Activated CD4-positive, alpha-beta T cell treated with anti-CD3 and anti-CD28 coated beads for 24 hours (primary cell): Measurements from ENCODE around the gene TRAPPC2.
"Not testable (repeated sequence)": the region's sequence is repeated elsewhere in the genome, so short reads cannot be mapped to it uniquely, and the experiment has no call there.

Source experiments
- DNase-seq, 2 donors: peaks; one replicate each; pipeline ENCODE4 v3.0.0-alpha.2; 2020; ENCODE audit warnings: low read depth in 2 of 2

The TRAPPC2 gene

DNA sequence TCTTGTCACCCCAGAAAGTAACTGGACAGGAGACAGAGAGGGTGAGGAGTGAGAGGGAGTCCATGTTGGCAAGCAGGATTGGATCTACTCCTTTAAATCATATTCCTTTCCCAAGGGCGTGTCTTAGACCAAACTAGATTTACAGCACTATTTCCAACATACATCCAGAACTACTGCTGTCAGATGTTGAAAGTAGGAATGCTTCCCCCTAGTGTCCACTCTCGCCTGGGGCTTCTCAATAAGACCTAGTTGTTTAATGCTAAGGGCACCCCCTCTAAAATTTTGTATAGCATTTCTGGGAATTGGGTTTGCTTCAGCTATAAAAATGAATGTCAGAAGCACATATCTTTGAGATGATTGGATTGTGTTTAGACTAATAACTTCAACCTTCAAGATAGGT, 13.4 kb upstream of the TRAPPC2 start:
- DNase-seq = no peak

DNA sequence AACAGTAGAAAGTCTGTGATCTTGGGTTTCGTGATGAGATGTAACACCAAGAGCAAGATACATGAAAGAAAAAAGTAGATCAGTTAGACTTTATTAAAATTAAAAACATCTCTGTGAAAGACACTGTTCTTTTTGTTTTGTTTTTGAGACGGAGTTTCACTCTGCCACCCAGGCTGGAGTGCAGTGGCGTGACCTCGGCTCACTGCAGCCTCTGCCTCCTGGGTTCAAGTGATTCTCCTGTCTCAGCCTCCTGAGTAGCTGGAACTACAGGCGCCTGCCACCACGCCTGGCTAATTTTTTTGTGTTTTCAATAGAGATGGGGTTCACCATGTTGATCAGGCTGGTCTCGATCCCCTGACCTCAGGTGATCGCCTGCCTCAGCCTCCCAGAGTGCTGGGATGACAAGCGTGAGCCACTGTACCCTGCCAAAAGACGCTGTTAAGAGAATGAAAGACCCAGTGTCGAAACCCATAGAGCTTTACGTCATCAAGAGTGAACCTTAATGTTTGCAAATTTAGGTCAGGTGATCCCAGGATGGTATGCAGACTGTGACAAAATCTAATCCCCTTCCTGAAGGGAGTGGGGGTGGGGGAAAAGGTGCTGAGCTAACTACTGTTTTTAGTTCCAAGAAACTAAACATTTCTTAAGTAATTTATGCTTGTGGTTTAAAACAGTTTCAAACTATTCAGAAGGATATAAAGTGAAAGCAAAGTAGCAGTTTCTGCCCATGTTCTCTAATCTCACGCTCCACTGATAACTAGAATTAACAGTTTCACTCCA, 8.2 kb upstream of the TRAPPC2 start:
- peak; percentile 4 to 38 for DNase-seq

DNA sequence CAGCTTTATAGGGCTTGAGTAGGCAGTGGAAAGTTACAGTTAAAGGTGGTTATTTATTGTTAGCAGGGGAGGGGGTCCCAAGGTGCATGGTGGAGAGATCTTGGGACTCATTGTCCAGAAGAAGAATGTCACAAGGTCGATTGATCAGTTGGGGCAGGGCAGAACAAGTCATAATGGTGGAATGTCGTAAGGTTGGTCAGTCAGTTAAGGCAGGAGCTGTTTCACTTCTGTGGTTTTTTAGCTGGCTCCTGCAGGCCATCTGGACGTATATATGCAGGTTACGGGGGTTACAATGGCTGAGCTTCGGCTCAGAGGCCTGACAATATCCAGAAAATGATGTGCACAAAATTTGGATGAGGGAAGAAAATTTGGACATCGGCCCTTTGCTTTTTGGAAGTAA, 7.3 kb upstream of the TRAPPC2 start:
- no peak for DNase-seq

DNA sequence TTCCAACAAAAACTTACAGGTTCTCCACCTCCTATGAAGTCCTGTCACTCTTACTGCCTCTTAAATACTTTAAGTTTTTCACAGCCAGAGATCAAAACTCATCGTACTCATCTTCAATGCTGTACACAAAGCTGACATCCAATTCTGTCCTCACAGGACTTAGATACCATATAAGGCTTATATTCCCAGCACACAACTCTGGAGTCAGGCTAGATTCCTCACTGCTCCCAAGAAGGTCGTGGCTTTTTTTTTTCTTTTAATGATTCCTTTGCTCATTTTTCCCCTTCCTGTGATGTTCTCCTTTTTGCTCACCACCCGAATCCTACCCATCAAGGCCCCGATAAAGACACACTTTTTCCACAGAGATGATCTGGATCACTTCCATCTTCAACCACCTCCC, 914 bp downstream of the TRAPPC2 start:
- no peak for DNase-seq

DNA sequence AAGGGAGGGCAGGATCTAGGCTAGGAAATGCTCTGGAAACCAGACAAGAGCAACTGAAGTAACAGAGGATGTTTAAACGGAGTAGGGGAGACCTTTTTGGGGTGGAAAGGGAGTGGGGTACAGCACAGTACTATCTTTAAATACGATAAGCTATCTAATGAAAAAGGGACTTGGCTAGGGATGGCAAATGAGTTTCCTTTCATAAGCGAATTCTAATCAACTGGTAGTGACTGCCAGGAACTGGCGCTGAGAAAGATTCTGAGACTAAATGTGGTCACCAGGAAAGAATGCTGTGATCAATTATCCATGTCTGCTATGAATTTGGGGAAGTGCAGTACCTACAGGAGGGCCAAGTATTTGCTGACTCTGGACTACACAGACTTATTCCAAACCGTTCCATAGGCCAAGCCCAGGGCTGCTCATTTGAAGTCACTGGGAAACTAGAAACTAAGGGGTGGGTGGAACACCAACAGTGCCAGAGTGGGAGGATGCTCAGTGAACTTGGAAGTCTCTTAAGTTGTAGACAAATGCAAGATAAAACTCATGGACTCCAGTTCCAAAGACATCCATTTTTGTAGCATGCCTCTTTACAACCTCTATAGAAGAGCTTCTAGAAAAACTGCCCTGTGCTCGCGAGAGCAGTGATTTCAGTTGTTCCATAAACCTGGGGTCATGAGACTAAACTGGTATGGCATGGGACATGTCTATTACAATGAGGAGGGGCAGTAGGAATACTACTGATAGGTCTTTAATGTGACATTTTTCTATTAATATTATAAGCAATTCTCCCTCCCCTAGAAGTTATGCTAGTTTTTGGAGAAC, 2.0 kb downstream of the TRAPPC2 start:
- DNase-seq = no peak

DNA sequence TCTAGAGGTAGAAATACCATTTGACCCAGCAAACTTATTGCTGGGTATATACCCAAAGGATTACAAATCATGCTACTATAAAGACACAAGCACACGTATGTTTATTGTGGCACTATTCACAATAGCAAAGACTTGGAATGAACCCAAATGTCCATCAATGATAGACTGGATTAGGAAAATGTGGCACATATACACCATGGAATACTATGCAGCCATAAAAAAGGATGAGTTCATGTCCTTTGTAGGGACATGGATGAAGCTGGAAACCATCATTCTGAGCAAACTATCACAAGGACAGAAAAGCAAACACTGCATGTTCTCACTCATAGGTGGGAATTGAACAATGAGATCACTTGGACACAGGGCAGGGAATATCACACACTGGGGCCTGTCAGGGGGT, 3.9 kb downstream of the TRAPPC2 start:
- not testable (repeated sequence) for DNase-seq

DNA sequence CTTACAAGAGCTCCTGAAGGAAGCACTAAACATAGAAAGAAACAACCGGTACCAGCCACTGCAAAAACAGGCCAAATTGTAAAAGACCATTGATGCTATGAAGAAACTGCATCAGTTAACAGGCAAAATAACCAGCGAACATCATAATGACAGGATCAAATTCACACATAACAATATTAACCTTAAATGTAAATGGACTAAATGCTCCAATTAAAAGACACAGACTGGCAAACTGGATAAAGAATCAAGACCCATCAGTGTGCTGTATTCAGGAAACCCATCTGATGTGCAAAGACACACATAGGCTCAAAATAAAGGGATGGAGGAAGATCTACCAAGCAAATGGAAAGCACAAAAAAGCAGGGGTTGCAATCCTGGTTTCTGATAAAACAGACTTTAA, 7.8 kb downstream of the TRAPPC2 start:
- DNase-seq = not testable (repeated sequence)

DNA sequence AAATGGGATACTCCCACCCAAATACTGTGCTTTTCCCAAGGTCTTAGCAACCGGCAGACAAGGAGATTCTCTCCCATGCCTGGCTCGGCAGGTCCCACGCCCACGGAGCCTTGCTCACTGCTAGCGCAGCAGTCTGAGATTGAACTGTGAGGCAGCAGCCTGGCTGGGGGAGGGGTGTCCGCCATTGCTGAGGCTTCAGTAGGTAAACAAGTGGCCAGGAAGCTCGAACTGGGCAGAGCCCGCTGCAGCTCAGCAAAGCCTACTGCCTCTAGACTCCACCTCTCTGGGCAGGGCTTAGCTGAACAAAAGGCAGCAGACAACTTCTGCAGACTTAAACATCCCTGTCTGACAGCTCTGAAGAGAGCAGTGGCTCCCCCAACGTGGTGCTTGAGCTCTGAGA, 9.5 kb downstream of the TRAPPC2 start:
- peak in 1 of 2 donors; percentile 13 for DNase-seq

DNA sequence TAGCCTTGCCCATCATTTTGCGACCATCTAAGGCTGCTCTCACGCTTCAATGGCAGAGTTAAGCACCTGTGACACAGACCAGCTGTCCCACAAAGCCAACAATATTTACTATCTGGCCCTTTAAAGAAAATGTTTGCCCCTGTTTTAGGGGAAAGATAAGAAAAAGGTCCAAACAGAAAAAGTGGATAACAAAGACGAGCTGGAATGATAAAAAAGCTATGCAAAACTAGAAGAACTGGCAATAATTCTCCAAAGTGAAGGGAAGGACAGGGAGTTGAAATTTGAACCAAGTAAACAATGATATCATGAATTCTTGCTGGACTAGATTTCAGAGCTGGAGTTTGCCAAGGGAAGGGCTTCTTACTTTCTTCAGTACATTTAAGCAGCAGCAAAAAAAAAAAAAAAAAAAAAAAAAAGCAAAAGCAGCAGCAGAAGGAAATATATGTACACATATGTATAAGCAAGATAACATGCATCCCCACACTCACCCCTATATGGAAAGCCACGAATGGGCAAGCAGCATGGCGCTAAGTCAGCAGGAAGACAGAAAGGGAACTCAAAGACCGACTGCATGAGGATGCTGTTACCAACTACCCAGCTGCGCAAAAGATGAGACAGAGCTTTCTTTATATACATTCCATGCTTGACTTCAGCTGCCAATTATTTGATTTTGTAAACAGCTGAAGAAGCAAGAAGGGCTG, 12.5 kb downstream of the TRAPPC2 start:
- no peak for DNase-seq

DNA sequence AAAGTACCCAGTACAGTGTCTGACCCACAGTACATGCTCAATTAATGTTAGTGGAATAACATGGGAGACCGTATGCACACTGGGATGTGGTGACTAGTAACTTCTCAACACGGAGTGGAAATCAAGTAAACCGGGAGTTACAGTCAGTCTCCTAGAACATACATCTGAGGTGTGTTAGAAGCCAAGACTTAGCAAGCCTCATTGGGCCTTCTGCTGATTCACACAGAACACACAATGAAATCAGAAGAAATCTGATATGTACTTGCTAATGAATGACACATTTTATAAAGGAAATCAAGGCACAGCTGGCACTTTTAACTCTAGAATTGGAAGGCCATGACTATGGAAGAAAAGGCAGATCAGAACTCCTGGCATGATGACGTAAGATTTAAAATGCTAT, 13.0 kb downstream of the TRAPPC2 start:
- no peak for DNase-seq

DNA sequence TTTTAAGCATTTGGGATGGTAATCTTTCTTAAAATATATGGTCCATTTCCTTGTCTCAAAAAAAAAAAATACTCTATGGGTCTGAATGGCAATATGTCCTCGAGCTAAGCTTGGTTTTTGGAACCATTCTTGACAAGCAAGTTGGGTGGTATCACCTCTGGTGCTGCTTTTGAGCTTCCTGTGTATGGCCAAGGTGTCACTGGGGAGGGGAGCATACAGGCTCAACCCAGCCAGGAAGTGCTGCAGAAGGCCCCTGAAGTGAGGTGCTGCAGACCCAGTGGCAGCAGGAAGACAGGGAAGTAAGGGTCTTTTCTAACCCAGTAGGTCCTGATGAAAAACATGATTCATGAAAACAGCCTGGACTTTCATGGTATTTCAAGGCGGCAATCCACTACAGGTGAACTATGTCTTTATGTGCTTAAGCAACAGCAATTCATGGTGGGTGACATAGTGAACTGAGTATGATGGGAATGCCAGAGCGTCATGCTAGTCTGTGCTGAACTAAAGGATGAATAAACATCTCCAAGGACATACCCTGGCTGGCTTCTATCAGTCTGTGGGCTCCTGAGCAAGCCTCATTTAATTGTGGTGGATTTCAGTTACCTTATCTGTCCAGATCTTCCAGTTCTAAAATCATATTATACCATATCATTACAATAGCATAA, 15.1 kb downstream of the TRAPPC2 start:
- DNase-seq = no peak

DNA sequence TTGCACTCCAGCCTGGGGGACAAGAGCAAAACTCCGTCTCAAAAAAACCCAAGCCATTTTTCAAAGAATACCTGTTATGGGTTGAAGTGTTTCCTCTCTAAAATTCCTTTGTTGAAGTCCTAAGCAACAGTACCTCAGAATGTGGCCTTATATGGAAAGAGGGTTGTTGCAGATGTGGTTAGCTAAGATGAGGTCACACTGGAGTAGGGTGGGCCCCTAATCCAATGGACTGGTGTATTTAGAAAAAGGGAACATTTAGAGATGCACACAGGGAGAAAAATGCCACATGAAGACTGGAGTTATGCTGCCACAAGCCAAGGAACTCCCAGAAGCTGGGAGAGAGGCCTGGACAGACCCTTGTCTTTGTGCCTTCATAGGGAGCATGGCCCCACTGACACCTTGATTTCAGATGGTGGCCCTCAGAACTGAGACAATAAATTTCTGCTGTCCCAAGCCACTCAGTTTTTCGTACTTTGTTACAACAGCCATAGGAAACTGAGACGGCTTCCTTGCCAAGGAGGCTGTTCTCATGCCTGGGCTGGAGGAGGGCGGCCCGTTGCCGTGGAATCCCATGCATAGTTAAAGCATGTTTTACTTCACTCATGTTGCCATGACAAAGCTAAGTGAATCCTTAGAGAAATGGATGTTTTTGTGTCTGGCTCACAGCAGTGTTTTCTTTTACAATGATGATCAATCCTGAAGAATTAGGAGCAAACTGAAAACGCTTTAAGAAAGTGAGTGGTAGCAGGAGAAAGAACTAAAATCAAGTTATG, 16.5 kb downstream of the TRAPPC2 start:
- no peak for DNase-seq

DNA sequence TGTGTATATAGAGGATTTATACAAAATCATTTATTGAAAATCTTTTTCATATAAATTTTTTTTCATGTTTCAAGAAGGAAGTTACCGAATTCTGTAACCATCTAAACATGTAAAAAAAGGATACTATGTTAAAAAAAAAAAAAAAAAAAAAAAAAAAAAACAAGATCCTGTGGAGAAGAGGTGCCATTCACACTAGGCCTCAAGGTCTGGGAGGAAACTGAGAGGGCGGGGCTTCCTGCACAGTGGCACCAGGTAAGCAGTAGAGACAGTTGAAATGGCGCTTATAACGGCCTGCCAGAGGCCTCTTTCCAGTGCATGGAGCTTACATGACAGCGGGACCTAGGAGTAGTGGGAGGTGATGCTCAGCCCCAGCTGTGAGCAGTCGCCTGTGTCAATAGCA, 17.5 kb downstream of the TRAPPC2 start:
- no peak for DNase-seq

DNA sequence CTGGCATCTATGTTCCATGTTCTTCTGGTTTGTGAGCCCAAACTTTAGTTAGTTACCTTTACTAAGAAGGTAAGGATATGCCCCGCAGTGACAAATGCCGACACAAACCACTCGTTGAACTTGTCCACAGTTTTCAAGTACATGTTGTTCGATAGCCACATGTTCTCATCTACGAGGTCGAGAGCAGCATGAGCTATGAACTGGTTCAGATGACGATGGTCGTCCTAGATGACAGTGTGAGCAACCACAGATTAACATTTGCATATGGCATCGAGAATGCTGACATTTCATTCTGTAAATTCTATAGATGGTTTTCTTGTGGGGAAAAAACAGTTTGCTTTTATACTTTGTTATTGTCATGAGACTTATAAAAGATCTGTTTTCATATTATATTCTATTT, 18.0 kb downstream of the TRAPPC2 start:
- DNase-seq = no peak

DNA sequence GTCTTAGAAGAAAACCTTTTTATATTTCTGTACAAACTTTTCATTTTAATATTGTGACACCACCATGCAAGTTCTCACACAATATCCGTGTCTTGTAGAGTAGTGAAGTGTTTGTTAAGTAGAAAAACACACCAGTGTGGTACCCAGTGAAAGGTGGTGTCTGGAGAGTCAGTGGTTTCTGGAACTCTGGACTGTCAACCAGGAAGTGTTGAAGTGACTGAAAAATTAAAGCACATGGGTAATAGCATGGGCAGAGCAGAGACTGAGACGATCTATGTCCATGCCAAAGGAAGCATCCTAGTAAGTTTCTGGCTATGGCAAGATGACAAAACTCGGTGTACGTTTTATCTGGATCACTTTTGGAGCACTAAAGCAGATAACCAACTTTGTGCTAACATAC, 23.3 kb downstream of the TRAPPC2 start:
- no peak for DNase-seq

DNA sequence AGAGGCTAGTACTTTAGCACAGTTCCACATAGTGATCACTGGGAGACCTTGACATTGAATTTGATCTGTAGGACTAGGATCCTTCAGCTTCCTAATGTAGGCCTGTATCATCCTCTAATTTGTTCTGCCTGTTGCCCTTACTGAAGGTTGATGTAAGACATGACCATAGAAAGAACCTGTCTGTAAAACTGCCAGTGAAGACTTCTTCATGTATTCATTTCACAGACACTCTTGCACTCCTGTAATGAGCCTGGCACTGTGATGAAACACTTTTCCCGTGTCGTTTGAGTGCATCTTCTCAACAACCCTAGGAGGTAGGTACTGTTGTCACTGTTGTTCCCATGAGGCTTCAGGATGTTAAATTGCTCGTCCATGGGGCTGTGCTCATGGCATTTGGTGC, 30.8 kb downstream of the TRAPPC2 start:
- DNase-seq = no peak

DNA sequence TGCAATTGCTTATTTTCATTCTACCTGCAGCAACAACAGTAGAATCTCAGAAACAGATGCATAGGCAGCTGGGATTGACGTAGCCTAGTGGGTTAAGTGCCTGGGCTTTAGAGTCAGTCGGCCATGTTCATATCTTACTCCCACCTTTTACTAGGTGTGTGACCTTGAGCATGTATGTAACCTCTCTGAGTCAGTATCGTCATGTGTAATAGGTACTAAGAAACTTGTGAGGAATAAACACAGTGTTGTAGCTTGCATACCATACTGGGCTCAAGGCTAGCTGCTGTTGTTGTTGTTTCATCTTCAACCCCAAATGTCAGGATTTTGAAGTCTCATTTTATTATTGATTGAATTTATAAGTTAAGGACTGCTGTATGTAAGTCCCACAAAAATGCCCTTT, 31.3 kb downstream of the TRAPPC2 start:
- DNase-seq = no peak

DNA sequence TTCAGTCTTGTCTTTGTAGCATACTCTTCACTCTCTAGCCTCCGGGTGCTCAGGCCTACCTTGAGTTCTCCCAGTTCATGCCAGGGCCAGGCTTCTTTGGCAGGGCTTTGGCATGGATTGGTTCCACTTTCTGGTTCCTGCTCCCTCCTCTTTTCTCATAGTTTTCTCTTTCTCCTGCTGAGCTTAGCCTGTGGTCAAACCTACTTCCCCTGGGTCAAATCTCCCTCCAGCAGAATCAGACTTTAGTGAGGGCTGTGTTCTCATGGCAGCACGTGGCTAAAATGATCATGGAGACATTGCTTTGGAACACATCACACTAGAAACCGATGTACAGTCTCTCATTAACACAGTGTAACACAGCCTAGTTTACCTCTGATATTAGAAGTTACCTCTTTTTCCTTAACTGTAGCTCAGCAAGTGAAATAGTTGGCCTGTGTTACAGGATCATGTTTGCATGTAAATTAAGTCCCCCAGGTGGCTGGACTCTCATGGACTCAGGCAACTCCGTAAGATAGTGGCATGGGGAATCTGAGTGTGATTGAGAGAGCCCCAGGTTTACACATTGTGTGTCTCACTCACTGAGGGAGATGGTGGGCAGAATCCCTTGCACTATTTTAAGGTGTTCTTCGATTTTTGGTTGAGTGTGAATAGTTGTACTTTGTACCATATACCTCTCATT, 32.2 kb downstream of the TRAPPC2 start:
- DNase-seq = no peak

DNA sequence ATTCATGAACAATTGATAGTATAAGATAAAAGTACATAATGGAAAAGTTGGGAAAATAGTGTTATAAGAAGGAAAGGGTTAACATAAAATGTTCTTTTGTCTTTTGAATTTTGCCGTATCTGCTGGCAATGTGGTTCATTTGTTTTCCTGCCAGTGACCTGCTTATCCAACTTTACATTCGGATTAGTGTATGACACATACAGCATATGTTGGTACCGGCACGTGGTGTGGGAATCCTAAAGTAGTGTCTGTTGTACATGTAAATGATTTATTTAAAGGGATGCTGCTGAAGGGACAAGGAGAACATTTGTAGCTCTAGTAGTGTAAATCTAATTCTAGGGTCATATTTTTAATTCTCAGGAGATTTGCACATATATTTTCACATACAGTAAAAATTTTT, 34.0 kb downstream of the TRAPPC2 start:
- no peak for DNase-seq

DNA sequence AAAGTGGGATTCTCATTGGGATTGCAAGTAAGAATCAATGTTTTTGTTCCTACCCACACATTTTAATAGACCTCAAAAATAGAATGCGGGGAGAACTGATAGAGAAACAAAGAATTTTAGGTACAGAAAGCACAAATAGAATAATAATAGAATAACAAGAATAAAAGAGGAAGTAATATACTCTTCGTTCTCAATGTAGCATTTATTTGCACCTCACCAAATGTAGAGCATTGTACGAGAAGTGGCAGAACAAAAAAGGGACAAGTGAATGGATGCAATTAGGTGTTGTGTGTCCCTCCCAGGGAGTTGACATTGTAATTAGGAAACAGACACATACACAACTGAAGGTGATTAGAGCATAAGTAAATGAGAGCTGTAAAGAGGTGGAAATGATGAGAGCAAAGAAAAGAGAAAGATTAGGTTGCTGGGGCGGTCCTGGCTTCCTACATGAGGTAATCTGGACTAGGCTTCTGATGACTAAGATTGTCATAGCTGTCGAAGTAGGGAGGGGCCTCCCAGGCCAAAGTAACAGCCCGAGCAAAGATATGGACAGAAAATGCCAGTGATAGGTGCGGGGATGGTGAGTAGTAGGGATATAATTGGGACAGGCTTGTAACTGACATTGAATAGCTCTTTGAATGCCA, 35.1 kb downstream of the TRAPPC2 start:
- DNase-seq = no peak
